Natural killer cell (primary cell): ENCODE measurements around the gene BORA. TPM values are rescaled to one million over a fixed set of nuclear protein-coding genes. Genes with fewer than 3 reads are reported as not detected.
A peak's percentile ranks its signal among the peaks of the same experiment; 100 is the strongest.
"Not testable (repeated sequence)": the region's sequence is repeated elsewhere in the genome, so short reads cannot be mapped to it uniquely, and the experiment has no call there.

Source experiments
- ATAC-seq, 3 donors: fragments of 150-1000 bp in 2 of 3; fragments of 200-7000 bp in 1 of 3; cut with Tn5 transposase; 1 replicate in 1 of 3; 2 replicates in 2 of 3; pipeline ENCODE4 v1.10.0; 2021; ENCODE audit warnings: mild to moderate bottlenecking in 2 of 3, moderate library complexity in 2 of 3
- DNase-seq, 2 donors: peaks; one replicate each; pipeline versions ENCODE4 v3.0.0 to v3.0.0-alpha.2; 2013 to 2021; ENCODE audit warnings: mixed read lengths in 1 of 2
- H3K27ac ChIP-seq: one replicate; pipeline ENCODE4 v1.5.1; 2013; ENCODE audit warnings: mild to moderate bottlenecking, low read length
- H3K27me3 ChIP-seq: one replicate; pipeline ENCODE4 v1.6.1; 2013; ENCODE audit warnings: low read length; ENCODE audit not compliant: control insufficient read depth, insufficient read depth
- H3K36me3 ChIP-seq: one replicate; pipeline ENCODE4 v1.6.1; 2013; ENCODE audit warnings: low read length; ENCODE audit not compliant: control insufficient read depth, insufficient read depth
- H3K4me1 ChIP-seq: one replicate; pipeline ENCODE4 v1.6.1; 2013; ENCODE audit warnings: low read length; ENCODE audit not compliant: control insufficient read depth, insufficient read depth
- H3K4me3 ChIP-seq: one replicate; pipeline ENCODE4 v1.5.1; 2013; ENCODE audit warnings: low read length
- H3K9me3 ChIP-seq: one replicate; pipeline ENCODE4 v1.6.1; 2013; ENCODE audit warnings: low read length; ENCODE audit not compliant: control insufficient read depth, insufficient read depth
- H3K27ac Mint-ChIP-seq, 2 donors: one replicate each; pipeline ENCODE4 v1.8.0; 2022; ENCODE audit warnings: mild to moderate bottlenecking in 2 of 2, mixed read lengths in 2 of 2, moderate library complexity in 1 of 2
- H3K27me3 Mint-ChIP-seq, 2 donors: one replicate each; pipeline ENCODE4 v1.8.0; 2022; ENCODE audit warnings: low read depth in 2 of 2, mixed read lengths in 2 of 2
- H3K36me3 Mint-ChIP-seq: one replicate; pipeline ENCODE4 v1.8.0; 2022; ENCODE audit warnings: mixed read lengths
- H3K4me1 Mint-ChIP-seq, 2 donors: one replicate each; pipeline ENCODE4 v1.8.0; 2022; ENCODE audit warnings: mixed read lengths in 2 of 2
- H3K4me3 Mint-ChIP-seq: one replicate; pipeline ENCODE4 v1.8.0; 2022; ENCODE audit warnings: mild to moderate bottlenecking, moderate library complexity, mixed read lengths
- H3K9me3 Mint-ChIP-seq, 2 donors: one replicate each; pipeline ENCODE4 v1.8.0; 2022; ENCODE audit warnings: mixed read lengths in 2 of 2
- CTCF ChIP-seq: fragments of 200-600 bp; IDR thresholded peaks from one replicate; pipeline ENCODE4 v1.8.0; 2022; ENCODE audit warnings: antibody characterized with exemption
- WGBS: methylation state at CpG from one replicate; pipeline ENCODE4 v1.1.7; 2013; ENCODE audit warnings: missing lambda C conversion rate; ENCODE audit not compliant: insufficient coverage; 5-methylcytosine and 5-hydroxymethylcytosine counted together
- intact Hi-C: fragments of 100-400 bp; cut with micrococcal nuclease; formaldehyde crosslinking; loops from one replicate; pipeline ENCODE4 v1.14.2; 2022
- total RNA-seq, 4 donors: library from RNA; stranded (reverse); fragments of 120-200 nt in 1 of 4; gene quantifications; one replicate each; pipeline versions ENCODE4 v1.2.3 to v1.2.4, GENCODE V29; 2013 to 2022

Gene BORA
- total RNA-seq, 3 donors from 2014 or later (not counting 1 experiment from before 2014, with no cell fraction given): 4.9 to 7.4 (median 5.5) TPM

GRCh38 chr13:72774019-72774418 is 46.3 kb downstream of the BORA start:
- no peaks in the 10 kb centered on the region for H3K9me3 Mint-ChIP-seq
- WGBS: no CpG with 5 or more reads among the region's 2 CpGs
- TF ChIP-seq CTCF: no peak
- Histone ChIP-seq H3K36me3 (peaks cover 96% of the 10 kb centered on the region), H3K9me3 (no peaks in the 10 kb centered on the region), H3K27ac (no peak overlapping the region), H3K27me3 (no peaks in the 10 kb centered on the region), H3K4me1 (peaks cover 1% of the 10 kb centered on the region), H3K4me3 (no peak overlapping the region)
- no peak overlapping the region for H3K27ac Mint-ChIP-seq
- peaks cover 45% of the 10 kb centered on the region for H3K36me3 Mint-ChIP-seq
- DNase-seq (no peak), ATAC-seq (no peak)
- no peaks in the 10 kb centered on the region for H3K27me3 Mint-ChIP-seq
- intact Hi-C loops: no loop called here
- H3K4me1 Mint-ChIP-seq: peaks cover 11 to 24% of the 10 kb centered on the region in 2 donors
- H3K4me3 Mint-ChIP-seq: no peak overlapping the region

- H3K27me3 Mint-ChIP-seq: no peaks in the 10 kb centered on the region
- no peak for TF ChIP-seq CTCF
- intact Hi-C loops: loop anchor here (1.0 kb wide), 1 partner anchor 54 kb away; the partner anchor contains the start of genes BORA and MZT1
- peak within 1 kb of the TSS; percentile 96 to 98 for H3K27ac Mint-ChIP-seq
- H3K9me3 Mint-ChIP-seq: no peaks in the 10 kb centered on the region
- H3K4me3 Mint-ChIP-seq: peak within 1 kb of the TSS; percentile 100
- H3K27ac ChIP-seq: peak within 1 kb of the TSS; percentile 91
- H3K9me3 ChIP-seq: no peaks in the 10 kb centered on the region
- peak within 1 kb of the TSS; percentile 91 for H3K4me3 ChIP-seq
- H3K4me1 ChIP-seq: peaks cover 16% of the 10 kb centered on the region
- peaks cover 51 to 65% of the 10 kb centered on the region in 2 donors for H3K4me1 Mint-ChIP-seq
- H3K36me3 ChIP-seq: peaks cover 26% of the 10 kb centered on the region
- H3K36me3 Mint-ChIP-seq: peaks cover 10% of the 10 kb centered on the region
- under 1% methylated on average over 81 of the region's 81 CpGs for WGBS
- DNase-seq (peak; percentile 89 to 98), ATAC-seq (peak; percentile 96 to 100 (median 96))
- no peaks in the 10 kb centered on the region for H3K27me3 ChIP-seq
Observed at GRCh38 chr13:72781451-72782439, 54.0 kb downstream of the BORA start, which contains the start of the genes DIS3 and PIBF1. TSS of gene DIS3 (minus strand) at chr13:72781900. CDS start at chr13:72781832, 68 bp downstream. TSS of gene PIBF1 (plus strand) at chr13:72782133. CDS start at chr13:72783470, 1,337 bp downstream.

- H3K4me1 ChIP-seq: peaks cover 16% of the 10 kb centered on the region
- Mint-ChIP-seq H3K27ac (peak overlapping the region; percentile 96 to 98), H3K4me3 (peak overlapping the region; percentile 100), H3K4me1 (peaks cover 51 to 56% of the 10 kb centered on the region in 2 donors), H3K36me3 (peaks cover under 1% of the 10 kb centered on the region), H3K9me3 (no peaks in the 10 kb centered on the region), H3K27me3 (no peaks in the 10 kb centered on the region)
- DNase-seq (peak in 1 of 2 donors; percentile 42), ATAC-seq (no peak)
- H3K4me3 ChIP-seq: peak overlapping the region; percentile 91
- H3K27me3 ChIP-seq: no peaks in the 10 kb centered on the region
- 20% methylated on average over 3 of the region's 7 CpGs for WGBS
- H3K36me3 ChIP-seq: peaks cover 16% of the 10 kb centered on the region
- intact Hi-C loops: no loop called here
- peak overlapping the region; percentile 91 for H3K27ac ChIP-seq
- H3K9me3 ChIP-seq: no peaks in the 10 kb centered on the region
- TF ChIP-seq CTCF: no peak
Observed at GRCh38 chr13:72782717-72783116, 55.0 kb downstream of the BORA start.

GRCh38 chr13:72784679-72785078 is 57.0 kb downstream of the BORA start:
- peaks cover 45 to 47% of the 10 kb centered on the region in 2 donors for H3K4me1 Mint-ChIP-seq
- DNase-seq, H3K4me3 Mint-ChIP-seq, H3K27me3 ChIP-seq, H3K9me3 ChIP-seq, intact Hi-C loops, H3K27ac ChIP-seq, H3K4me3 ChIP-seq, H3K36me3 Mint-ChIP-seq, ATAC-seq, H3K27ac Mint-ChIP-seq, H3K36me3 ChIP-seq, H3K9me3 Mint-ChIP-seq, H3K27me3 Mint-ChIP-seq: not testable (repeated sequence)
- WGBS: 100% methylated on average over 2 of the region's 4 CpGs
- peaks cover 12% of the 10 kb centered on the region for H3K4me1 ChIP-seq
